GM21576 (cell line): Measurements from ENCODE around the gene DYNLL2.
A peak's percentile ranks its signal among the peaks of the same experiment; 100 is the strongest.
"Not testable (repeated sequence)": the region's sequence is repeated elsewhere in the genome, so short reads cannot be mapped to it uniquely, and the experiment has no call there.

Source experiments
- ATAC-seq: cut with Tn5 transposase; IDR thresholded peaks from one replicate; pipeline ENCODE4 v1.9.1; 2021; ENCODE audit warnings: mild to moderate bottlenecking, moderate library complexity; ENCODE audit not compliant: unreplicated experiment

Gene DYNLL2

DNA sequence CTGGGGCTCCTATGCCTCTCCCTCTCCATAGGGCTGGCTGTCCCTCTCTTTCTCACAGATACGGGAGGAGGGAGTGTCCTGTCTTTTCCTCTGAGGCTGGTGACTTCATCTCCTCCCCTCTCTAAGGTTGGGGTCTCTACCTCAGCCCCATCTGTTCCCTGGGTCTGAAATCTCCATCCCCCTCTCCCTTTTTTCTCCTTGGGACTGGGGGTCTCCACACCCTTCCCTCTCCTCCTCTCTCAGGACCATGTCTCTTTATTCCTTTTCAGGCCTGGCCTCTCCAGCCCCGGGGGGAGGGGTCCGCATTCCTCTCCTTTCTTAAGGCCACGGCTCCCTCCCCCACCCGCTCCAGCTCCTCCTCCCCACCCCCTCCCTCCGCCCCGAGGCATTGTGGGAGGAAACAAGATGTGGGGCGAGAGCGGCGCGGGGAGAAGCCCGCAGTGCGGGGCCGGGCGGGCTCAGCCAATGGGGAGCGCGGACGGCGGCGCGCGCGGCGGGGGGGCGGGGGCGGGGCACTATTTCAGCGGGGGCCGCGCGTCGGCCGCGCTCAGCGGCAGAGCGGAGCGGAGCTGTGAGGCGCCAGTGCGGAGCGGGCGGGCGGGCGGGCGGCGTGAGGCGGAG lies at the start of gene DYNLL2:
Gene DYNLL2 (plus strand): TSS at position 550 of the 621 bp plus-strand sequence. CDS start 3,672 bp downstream, outside the sequence.
- peak; percentile 54 for ATAC-seq

- ATAC-seq, result no peak
These were observed 43.2 kb upstream of the DYNLL2 start for GRCh38 chr17:58039975-58040374.

DNA sequence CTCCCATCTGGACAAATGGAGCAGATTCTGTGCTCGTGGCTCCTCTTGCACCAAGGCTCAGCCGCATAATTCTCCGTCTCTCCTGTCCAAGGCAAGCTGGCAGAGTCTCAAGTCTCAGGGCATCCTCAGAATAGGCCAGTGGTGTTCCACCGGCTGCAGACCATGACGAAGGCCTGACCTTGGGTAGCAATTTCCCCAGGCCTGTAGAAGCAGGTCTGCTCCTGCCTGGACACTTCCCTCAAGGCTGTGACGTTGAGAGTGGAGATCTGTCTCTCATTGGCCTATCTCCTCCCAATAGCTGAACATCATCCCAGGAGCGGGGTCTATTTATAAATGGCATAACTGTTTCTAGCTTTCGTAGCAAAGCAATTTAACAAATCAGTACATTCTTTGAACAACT lies 42.8 kb upstream of the DYNLL2 start:
- no peak for ATAC-seq

GRCh38 chr17:58041161-58041560 lies 42.1 kb upstream of the DYNLL2 start:
- ATAC-seq, result no peak

GRCh38 chr17:58043221-58044181 lies 39.7 kb upstream of the DYNLL2 start:
- no peak for ATAC-seq

- not testable (repeated sequence) for ATAC-seq
These were observed 39.0 kb upstream of the DYNLL2 start for GRCh38 chr17:58044256-58044655.

DNA sequence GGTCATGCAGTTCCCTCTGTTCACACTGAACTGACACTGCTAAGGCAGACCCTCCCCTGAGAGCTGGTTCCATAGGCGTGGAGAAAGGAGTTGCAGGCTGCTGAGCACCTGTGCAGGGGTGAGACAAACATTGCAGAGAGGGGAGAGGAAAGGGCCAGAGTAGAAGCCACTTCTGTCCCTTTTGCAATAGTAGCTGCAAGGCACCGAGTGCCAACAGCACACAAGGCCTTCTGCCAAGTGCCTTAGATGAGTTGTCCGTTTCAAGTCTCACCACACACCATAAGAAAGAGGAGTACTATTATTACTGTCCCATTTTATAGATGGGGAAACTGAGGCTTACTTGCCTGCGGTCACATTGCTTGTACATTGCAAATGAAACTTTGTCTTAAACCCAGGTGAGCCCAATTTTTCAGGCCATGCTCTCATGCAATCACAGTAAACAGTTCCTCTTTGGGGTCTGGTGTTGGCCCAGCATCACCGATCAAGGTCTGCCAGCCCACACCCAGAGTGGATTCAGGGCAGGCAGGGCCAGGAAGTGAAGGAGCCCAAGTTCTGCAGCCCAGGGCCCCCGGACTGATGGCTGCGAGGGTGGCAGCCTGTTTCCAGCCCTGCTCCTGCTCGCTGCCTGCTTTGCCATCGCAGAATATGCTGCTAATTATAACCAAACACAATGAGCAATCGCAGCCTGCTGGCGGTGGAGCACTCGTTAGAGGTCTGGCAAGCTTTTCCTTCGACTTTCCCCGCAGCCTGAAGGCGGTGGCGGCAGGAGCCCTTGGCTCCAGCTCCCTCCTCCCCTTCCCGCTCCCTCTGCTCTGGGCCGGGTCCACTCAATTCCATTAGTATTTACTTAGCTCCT lies 36.8 kb upstream of the DYNLL2 start:
- no peak for ATAC-seq

DNA sequence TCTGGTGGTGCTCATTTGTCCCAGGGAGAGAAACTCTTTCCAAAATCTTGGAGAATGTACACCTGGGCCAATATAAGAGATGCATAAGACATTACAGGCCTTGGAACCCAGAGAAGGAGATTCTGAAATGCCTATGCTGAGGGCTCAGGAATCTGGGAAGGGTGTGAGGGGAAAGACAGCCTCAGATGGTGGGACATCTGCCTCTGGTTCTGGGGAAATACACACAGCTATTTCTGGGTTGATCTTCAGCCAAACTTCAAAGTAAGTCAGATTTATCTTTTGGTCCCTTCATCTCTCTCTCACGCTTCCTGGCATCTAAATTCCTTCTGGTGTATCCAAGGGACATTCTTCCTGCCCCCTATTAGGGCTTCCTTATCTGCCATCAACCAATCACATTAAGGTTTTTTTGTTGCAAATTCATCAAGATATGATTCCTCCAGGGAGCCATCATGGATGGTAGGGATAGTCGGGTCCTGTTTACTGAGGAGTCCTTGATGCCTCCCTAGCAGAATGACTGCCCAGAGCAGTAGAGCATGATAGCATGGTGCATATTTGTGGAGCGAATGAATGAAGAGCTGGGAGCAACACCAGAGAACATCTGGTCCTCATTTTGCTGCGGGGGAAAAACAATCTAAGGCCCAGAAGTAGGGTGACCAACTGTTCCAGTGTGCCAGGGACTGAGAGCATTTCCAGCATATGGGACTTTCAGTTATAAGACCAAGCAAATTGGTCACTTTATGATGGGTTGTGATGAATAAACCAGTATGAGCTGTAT lies 35.7 kb upstream of the DYNLL2 start:
- no peak for ATAC-seq

- ATAC-seq, result no peak
These were observed 33.7 kb upstream of the DYNLL2 start for GRCh38 chr17:58049533-58049932.

GRCh38 chr17:58050966-58051365 lies 32.3 kb upstream of the DYNLL2 start:
- ATAC-seq, result no peak

- no peak for ATAC-seq
These were observed 31.8 kb upstream of the DYNLL2 start for GRCh38 chr17:58051468-58051867.

DNA sequence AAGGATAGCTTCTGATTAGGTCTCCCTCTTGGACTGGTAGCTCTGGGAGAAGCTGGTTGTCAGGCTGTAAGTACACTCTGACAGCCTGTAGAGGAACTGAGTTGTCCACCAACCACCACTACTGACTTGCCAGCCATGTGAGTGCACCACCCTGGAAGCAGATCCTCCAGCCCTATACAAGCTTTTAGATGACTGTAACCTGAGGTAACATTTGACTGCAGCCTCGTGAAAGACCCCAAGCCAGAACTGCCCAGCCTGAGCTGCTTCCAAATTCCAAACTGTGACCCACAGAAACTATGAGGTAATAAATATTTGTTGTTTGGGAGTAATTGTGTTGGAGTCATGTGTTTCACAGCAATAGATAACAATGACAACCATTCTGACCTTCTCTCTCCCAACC lies 30.8 kb upstream of the DYNLL2 start:
- no peak for ATAC-seq

- ATAC-seq, result no peak
These were observed 30.1 kb upstream of the DYNLL2 start for GRCh38 chr17:58052945-58053715.

GRCh38 chr17:58054641-58055040 lies 28.6 kb upstream of the DYNLL2 start:
- ATAC-seq, result no peak

DNA sequence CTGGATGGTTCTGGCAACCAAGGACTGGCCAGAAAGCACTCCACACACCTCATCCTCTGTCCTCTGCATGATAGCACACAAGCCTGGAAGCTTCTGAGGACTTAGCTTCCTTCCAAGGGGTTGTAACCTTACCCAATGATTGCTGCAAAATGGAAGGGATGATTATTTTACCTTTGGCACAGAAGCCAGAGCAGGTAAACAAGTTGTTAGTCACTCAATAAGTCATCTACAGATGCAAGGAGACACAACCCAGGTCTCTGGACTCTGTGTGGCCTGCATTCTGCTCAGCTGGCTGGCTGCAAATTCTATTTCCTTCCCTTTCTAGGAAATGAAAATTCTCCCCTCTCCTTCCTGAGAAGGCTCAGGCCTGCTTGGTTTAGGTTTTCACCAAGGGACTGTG lies 26.7 kb upstream of the DYNLL2 start:
- no peak for ATAC-seq

- ATAC-seq, result no peak
These were observed 24.1 kb upstream of the DYNLL2 start for GRCh38 chr17:58059141-58059540.

DNA sequence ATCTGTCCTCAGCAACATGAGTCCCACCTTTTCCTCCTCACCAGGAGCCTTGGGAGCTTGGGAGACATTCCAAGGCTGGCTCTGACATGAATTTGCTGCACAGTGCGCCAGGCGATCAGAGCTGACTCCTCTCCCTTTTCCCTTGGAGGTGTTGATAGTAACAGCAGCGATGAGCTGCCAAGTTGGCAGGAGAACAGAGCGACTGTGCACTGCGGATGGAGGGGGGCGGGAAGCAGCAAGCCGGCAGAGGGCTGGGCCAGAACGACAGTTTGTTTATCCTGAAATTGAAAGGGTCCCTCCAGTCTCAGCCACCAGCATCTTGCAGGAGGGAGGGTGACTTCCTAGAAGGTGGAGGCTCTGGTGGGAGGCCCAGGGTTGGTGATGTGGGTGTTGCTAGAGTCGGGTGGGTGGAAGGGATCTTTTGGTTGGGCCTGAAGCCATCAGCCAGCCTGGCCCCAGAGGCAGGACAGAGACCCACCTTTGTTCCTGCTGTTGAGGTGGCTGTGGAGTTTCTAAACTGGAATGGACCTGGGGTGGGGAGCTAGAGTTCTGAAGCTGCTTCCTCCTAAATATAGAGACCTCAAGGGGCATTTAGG lies 22.5 kb upstream of the DYNLL2 start:
- ATAC-seq, result no peak

GRCh38 chr17:58061672-58062071 lies 21.5 kb upstream of the DYNLL2 start:
- ATAC-seq, result no peak

DNA sequence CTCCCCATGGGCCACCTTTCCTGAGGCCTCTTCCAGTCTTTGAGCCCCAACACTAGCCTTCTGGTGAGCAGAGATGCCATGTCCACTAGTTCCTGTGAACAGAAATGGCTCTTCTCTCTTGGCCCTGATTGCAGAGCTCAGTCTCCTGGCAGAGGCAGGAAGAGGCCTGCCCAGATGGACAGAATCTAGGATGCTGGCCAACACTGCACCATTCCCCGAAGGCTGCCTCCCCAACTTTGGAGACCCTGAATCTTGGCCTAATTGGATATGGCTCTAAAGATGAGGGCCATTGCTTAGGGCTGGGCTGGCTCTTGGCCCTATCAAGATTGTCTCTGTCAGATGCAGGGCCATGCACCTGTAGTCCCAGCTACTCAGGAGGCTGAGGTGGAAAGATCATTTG lies 18.0 kb upstream of the DYNLL2 start:
- ATAC-seq, result no peak
